Activated CD4-positive, CD25-positive, alpha-beta regulatory T cell treated with anti-CD3 and anti-CD28 coated beads, Interleukin-2, amount 50 U/mL, for 24 hours (primary cell): ENCODE results near the gene ZNF423.

ENCODE experiments used
- ATAC-seq, 2 donors: fragments of 150-1000 bp; cut with Tn5 transposase; one replicate each; pipeline ENCODE4 v1.10.0; 2021; ENCODE audit warnings: mild to moderate bottlenecking in 1 of 2, moderate library complexity in 1 of 2

The ZNF423 gene

DNA sequence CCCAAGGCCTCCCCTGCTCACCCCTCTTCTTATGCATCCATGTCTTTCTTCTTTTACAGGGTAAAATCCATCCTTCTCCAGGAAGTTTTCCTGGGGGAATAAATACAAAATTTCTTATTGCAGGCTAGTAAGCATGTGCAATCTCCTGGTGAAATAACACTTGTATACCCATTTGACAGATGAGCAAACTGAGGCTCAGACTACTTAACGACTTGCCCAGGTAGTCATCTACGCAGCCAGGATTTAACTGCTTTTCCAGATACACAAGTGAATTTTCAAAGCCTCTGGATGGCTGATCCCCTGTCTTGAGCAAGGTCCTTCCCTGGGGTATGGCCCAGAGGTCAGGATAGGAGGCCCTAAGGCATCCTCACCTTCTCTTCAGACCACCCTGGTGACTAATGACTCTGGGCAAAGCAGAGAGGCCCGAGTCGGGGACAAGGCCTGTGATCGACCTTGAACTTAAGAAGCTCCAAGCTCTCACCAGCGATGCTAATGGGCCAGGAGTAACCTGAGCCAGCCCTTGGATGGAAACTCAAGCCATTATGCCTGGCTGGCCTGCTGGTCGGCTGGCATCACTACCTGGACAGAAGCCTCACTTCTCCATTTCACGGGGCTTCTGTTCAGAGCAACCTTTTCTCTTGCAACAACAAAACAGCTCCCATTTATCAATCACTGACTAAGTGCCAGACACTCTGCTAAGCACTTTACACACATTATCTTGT is 33.1 kb downstream of the ZNF423 start:
- ATAC-seq, result no peak

DNA sequence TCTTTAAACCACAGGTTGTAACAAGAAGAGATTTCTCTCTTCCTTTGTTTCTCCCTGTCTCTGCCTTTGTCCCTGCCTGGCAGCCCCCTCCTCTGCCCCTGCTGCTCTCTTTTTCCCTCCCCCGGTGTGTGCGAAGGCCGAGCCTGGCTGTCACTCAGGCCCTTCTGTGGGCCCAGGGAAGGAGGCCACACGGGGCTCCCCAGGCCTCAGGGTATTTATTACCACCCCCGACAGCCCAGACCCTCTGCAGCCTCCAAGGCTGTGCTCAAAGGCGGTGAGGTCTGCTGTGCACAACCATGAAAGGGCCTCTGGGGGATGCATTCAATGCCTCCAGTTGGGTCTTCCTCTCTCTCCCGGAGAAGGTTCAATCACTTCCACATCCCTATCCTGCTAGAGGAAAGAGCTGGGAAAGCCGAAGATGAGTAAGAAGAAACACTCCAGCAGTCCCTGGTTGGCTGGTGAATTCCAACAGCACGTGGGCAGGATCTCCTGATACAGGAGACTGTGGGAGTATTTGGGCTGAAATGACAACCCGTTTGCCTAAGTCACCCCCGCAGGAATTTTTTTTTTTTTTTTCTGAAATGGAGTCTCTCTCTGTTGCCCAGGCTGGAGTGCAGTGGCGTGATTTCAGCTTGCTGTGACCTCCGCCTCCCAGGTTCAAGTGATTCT is 34.2 kb downstream of the ZNF423 start:
- ATAC-seq, result no peak

- no peak for ATAC-seq
These were observed 34.8 kb downstream of the ZNF423 start for GRCh38 chr16:49821156-49821555.

GRCh38 chr16:49817754-49818507 is 38.0 kb downstream of the ZNF423 start:
- no peak for ATAC-seq

GRCh38 chr16:49816875-49817274 is 39.0 kb downstream of the ZNF423 start:
- ATAC-seq, result no peak

DNA sequence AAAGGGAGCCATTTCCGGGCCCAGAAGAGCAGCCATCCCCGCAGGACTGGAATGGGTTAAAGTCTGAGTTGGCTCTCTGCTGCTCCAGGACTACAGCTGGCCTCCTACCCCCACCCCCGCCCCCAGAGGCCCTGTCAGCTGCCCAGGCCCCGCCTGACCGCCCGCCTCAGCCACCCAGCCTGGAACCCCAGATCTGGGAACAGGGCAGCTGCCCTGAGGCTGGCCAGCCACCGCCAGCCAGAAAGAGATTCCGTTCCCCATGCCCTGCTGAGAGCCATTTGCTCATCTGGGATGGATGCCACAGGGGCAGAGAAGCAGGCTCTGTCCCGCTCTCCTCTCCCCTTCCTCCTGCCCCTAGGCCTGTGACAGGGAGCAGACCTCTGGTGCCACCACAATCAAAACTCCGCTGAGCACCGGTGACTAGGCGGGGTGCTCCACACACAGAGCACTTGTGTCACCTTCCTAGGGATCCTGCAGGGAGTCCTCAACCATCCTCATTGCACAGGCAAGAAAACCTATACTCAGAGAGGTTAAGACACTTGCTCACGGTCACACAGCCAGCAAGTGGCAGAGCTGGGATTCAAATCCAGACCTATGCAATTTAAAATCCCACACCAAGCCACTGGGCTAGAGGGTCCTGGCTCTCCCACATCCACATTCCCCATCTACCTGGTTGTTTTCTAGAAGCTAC is 44.1 kb downstream of the ZNF423 start:
- ATAC-seq, result no peak

- ATAC-seq, result no peak
These were observed 45.1 kb downstream of the ZNF423 start for GRCh38 chr16:49810831-49811230.

DNA sequence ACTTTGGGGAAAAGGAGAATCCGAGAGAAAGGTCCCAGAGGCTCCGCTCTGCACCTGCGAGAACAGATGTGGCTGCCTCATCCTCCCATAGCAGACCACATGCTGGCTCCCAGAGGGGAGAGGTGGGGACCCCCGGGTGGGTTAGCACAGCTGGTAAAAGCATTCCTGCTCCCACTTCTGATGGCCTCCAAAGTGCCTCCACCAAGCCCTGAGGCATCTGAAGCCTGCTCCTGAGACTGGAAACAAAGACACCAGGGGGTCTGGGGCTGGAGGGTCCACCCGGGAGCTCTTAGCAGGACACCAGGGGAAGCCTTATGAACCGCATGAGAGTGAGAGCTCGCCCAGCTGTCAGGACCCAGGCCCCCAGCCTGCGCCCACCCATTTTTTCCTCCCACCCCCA is 46.4 kb downstream of the ZNF423 start:
- no peak for ATAC-seq

DNA sequence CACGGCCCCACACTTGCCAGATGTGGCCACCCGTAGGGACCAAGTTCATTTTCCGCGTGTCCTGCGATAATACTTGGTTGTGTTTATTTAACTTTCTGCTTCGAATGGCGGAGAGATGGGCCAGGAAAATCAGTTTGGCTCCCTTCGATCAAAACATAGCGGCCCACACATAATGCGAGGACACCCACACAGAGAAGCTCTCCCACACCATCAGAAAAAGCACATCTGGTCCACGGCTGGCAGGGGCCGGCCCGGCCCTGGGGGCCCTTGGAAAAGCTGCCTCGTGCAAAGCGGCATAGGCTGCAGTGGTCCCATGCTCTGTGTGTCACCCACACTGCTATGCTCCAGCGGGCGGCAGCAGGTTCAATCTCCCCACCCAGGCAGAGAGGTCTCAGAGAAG is 46.9 kb downstream of the ZNF423 start:
- ATAC-seq, result no peak

- ATAC-seq, result no peak
These were observed 49.5 kb downstream of the ZNF423 start for GRCh38 chr16:49806446-49806845.

DNA sequence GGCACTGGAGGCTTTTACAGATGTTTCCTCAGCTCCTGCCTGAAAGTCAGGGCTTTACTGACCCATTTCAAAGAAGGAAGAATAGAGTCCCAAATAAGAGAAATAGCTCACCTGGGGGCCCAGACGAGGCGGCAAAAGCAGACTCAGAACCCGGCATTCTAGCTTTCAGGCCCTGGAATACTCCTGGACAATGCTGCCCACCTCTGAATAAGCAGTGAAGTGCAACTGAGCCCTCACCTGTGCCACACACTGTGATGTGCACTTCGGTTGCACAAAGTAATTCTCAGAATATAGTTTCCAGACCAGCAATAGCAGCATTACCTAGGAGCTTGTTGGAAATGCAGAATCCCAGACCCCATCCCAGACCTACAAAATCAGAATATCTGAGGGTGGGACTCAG is 54.6 kb downstream of the ZNF423 start:
- ATAC-seq, result no peak

GRCh38 chr16:49800876-49801275 is 55.0 kb downstream of the ZNF423 start:
- ATAC-seq, result no peak

DNA sequence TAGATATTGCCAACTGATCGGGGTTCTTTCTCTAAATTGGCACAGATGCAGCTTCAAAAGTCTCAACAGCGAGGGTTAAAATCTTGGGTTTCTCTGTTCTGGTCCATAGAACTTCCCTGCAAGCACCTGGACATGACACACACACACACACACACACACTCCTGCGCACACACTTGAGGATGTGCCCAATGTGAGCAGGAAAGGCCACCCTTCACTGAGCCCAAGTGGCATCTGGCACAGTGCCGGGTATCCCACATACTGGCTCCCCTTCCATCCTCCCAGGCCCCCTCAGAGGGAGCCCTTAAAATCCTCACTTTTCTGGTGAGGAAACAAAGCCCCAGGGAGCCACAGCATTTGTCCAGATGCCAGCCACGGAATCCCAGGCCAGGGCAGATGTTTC is 55.5 kb downstream of the ZNF423 start:
- no peak for ATAC-seq

- no peak for ATAC-seq
These were observed 56.7 kb downstream of the ZNF423 start for GRCh38 chr16:49799172-49799571.

DNA sequence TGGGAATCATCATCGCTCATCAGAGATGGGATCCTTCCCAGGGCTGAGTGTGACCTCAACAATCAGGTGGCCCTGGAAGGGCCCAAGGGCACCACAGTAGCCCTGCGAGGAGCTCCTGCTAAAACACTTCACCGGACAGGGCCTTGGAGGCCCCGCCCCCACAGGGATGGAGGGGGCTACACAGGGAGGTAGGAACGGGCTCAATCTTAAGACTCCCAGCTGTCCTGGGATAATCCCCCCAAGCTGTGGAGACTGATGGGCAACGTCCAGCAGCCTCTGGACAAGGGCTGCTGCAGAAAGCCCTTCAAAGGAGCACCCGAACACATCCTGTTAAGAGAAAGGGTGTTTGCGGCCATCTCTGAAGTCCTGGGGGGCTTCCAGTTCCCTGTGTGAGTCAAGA is 60.4 kb downstream of the ZNF423 start:
- ATAC-seq, result no peak

DNA sequence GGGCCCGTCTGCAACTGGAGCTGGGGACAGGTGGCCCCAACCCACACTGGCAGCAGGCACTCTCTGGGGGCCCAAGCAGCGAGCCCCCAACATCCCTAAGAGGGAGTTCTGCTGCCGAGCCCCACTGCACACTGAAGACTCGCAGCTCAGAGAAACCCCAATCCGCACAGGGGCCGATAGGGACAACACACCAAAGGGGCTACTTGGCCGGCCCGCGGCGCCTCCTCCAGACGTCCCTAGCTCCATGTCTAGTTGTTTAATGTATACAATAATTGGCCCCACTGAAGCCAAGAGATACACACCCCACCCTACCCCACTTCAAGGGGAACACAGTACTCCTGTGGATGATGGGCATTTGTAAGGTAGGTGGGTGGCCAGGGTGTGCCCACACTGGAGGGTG is 62.7 kb downstream of the ZNF423 start:
- ATAC-seq, result no peak

DNA sequence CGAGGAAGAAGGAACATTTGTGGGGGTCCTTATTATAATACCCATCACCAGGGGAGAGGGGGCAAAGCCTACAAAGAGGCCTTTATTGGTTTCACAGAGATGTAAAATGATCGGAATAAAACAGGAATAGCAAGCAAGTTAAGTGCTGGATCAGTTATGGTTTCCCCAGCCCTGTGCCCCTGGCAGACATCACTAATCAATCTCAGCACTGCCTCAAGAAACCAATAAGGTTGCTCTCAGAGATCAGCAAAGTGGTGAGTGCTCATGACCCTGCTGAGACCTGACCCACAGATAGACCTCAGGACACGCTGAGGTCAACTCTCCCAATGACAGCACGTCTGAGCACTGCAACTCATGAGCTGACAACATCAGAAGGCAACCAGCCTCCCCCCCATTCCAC is 66.3 kb downstream of the ZNF423 start:
- ATAC-seq, result no peak

GRCh38 chr16:49788986-49789385 is 66.9 kb downstream of the ZNF423 start:
- no peak for ATAC-seq

DNA sequence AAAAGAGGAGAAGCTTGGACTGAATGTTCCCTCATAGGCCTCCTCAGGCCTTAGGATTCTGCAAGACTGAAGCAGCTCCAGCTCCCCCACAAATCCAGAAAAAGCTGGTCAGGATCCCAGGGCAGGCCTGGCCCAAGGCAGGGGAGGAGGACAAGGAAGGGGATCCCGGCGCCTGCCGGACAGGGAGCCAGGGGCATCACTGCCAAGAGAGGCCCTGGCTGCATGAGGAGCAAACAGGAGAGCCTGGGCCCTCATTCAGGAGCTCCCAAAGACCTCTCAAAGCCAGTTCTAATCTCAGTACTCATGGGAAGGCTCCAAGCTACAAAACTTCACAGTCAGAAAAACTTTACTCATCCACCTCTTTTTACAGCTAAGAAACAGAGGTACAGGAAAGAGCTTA is 67.3 kb downstream of the ZNF423 start:
- no peak for ATAC-seq

GRCh38 chr16:49786926-49787557 is 68.9 kb downstream of the ZNF423 start:
- ATAC-seq, result no peak

- ATAC-seq, result no peak
These were observed 69.9 kb downstream of the ZNF423 start for GRCh38 chr16:49785970-49786369.

- no peak for ATAC-seq
These were observed 73.5 kb downstream of the ZNF423 start for GRCh38 chr16:49782405-49782804.

GRCh38 chr16:49781401-49781800 is 74.5 kb downstream of the ZNF423 start:
- no peak for ATAC-seq
